ENCODE results near the gene KLHDC7A.

GRCh38 chr1:18443587-18444520, 36.9 kb upstream of the KLHDC7A start:
- TF ChIP-seq CTCF (conservative IDR thresholded peaks at IDR 0.05), result no peak
- no peak for TF ChIP-seq ZFX (IDR thresholded peaks at IDR 0.05)
